Activated T-helper 1 cell treated with anti-CD3 and anti-CD28 coated beads, Interleukin-12 subunit alpha, Interleukin-12 subunit beta, Interleukin-2, Interleukin-4 antibody, amounts not matched to agents 30 ng/mL and 10 ng/mL and 1 ng/mL, durations not matched to agents 14 hours and 24 hours and 36 hours (primary cell): ENCODE results near the gene ARHGEF12. TPM values are rescaled to one million over a fixed set of nuclear protein-coding genes. Genes with fewer than 3 reads are reported as not detected.

Experiments
- DNase-seq: peaks from one replicate; pipeline ENCODE4 v3.0.0; 2021; ENCODE audit warnings: low spot score
- H3K27ac Mint-ChIP-seq: one replicate; pipeline ENCODE4 v1.8.0; 2021; ENCODE audit warnings: mild to moderate bottlenecking, mixed read lengths
- H3K27me3 Mint-ChIP-seq: one replicate; pipeline ENCODE4 v1.8.0; 2022; ENCODE audit warnings: mild to moderate bottlenecking, moderate library complexity, mixed read lengths; ENCODE audit not compliant: insufficient read depth
- H3K36me3 Mint-ChIP-seq: one replicate; pipeline ENCODE4 v1.8.0; 2021; ENCODE audit warnings: low read depth, mixed read lengths
- H3K4me1 Mint-ChIP-seq: one replicate; pipeline ENCODE4 v1.8.0; 2021; ENCODE audit warnings: low read depth, mixed read lengths
- H3K4me3 Mint-ChIP-seq: one replicate; pipeline ENCODE4 v1.8.0; 2021; ENCODE audit warnings: mild to moderate bottlenecking, moderate library complexity, mixed read lengths
- H3K9me3 Mint-ChIP-seq: one replicate; pipeline ENCODE4 v1.8.0; 2021; ENCODE audit warnings: mixed read lengths
- intact Hi-C: fragments of 100-400 bp; cut with micrococcal nuclease; formaldehyde crosslinking; loops from one replicate; pipeline ENCODE4 v1.15.1; 2024
- total RNA-seq: library from RNA; stranded (reverse); gene quantifications from 2 replicates; pipeline ENCODE4 v1.2.3, GENCODE V29; 2022

The ARHGEF12 gene
- total RNA-seq, 1 donor from 2014 or later: 26.0 TPM

DNA sequence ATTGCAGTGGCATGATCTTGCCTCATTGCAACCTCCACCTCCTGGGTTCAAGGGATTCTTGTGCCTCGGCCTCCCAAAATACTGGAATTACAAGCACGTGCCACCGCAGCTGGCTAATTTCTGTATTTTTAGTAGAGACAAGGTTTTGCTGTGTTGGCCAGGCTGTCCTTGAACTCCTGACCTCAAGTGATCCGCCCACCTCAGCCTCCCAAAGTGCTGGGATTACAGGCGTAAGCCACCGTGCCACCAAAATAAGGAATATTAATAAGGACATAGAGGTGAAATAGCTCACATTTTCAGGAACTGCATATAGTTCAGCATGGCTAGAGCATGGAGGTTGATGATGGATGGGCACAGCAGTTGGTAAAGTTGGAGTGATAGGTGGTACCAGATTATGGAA lies 21.4 kb downstream of the ARHGEF12 start:
- no peak overlapping the region for H3K4me3 Mint-ChIP-seq
- H3K4me1 Mint-ChIP-seq: no peaks in the 10 kb centered on the region
- no peak overlapping the region for H3K27ac Mint-ChIP-seq
- no peak for DNase-seq
- intact Hi-C loops: no loop called here
- peaks cover 27% of the 10 kb centered on the region for H3K27me3 Mint-ChIP-seq
- no peaks in the 10 kb centered on the region for H3K36me3 Mint-ChIP-seq
- H3K9me3 Mint-ChIP-seq: no peaks in the 10 kb centered on the region

DNA sequence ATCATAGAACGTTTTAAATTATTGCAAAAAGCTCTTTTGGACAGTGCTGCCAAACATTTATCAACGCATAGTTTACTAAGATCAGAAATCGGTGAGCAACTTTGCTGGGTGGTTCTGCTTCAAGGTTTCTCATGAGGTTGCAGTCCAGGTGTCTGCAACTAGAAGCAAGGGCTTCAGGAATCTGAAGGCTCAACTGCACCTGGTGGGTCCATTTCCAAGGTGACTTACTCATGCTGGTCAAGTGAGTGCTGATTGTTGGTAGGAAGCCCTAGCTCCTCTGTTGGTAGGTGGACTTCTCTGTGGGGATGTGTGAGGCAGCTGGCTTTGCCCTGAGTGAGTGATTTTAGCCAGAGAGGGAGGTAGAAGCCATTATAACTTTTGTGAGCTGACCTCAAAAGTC lies 22.5 kb downstream of the ARHGEF12 start:
- no peaks in the 10 kb centered on the region for H3K4me1 Mint-ChIP-seq
- intact Hi-C loops: no loop called here
- H3K9me3 Mint-ChIP-seq: no peaks in the 10 kb centered on the region
- H3K27ac Mint-ChIP-seq: no peak overlapping the region
- DNase-seq: no peak
- H3K4me3 Mint-ChIP-seq: no peak overlapping the region
- peaks cover 26% of the 10 kb centered on the region for H3K27me3 Mint-ChIP-seq
- no peaks in the 10 kb centered on the region for H3K36me3 Mint-ChIP-seq

DNA sequence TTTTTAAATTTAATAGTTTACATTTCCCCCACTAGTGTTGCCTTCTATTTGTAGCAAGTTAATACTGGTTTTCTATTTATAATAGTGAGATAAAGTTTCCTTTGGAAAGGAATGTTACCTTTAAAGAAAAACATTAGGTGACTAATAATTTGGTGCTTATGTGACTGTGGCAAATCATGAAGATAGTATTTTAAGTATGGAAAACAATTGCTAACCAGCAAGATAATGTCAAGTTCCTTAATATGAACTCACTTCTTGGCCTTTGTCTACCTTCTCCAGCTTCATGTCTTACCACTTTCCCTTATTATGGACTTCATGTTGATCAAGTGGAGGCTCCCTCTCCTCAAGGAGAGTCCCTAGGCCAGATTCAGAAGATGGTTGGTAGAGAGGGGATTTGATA lies 27.2 kb downstream of the ARHGEF12 start:
- no peaks in the 10 kb centered on the region for H3K9me3 Mint-ChIP-seq
- no peaks in the 10 kb centered on the region for H3K4me1 Mint-ChIP-seq
- peaks cover 24% of the 10 kb centered on the region for H3K27me3 Mint-ChIP-seq
- H3K36me3 Mint-ChIP-seq: no peaks in the 10 kb centered on the region
- intact Hi-C loops: no loop called here
- no peak overlapping the region for H3K27ac Mint-ChIP-seq
- H3K4me3 Mint-ChIP-seq: no peak overlapping the region
- DNase-seq: no peak

DNA sequence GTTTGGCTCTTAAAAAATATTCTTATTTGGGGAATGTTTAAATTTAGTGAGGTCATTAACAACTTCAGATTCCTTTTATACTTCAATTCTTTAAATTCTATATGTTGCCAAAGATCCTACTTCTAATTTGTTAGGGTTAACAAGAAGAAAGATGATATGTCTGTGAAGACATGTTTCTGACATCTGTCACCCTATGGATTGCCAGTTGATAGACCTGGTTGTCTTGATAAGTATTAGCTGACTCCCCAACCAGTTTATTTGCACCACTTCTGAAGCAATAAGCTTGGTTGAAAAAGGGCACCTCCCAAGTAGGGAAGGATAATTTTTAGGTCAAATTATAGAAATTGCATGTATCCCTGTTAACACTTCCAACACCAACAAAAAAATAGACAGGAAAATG lies 29.3 kb downstream of the ARHGEF12 start:
- intact Hi-C loops: no loop called here
- Mint-ChIP-seq H3K27ac (no peak overlapping the region), H3K4me3 (no peak overlapping the region), H3K4me1 (no peaks in the 10 kb centered on the region), H3K27me3 (peaks cover 35% of the 10 kb centered on the region), H3K9me3 (no peaks in the 10 kb centered on the region), H3K36me3 (no peaks in the 10 kb centered on the region)
- DNase-seq: no peak

DNA sequence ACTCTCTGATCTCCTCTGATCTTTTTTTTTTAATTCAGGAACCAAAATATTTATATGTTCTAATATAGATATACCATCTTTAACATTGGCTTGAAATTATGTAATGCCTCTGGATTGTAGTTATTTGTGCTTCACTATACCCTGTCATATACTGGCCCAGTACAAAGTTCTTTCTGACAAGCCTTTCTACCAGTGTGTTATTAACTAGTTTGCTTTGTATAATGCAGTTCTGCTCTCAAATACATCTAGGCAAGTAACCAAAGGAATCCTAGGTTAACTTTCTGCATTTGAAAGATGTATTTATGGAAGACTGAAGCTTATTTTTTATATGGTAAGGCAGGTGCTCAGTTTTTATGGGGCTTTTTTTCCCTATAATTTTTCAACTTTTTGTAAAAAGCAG lies 36.1 kb downstream of the ARHGEF12 start:
- intact Hi-C loops: no loop called here
- H3K9me3 Mint-ChIP-seq: no peaks in the 10 kb centered on the region
- no peak for DNase-seq
- H3K27ac Mint-ChIP-seq: no peak overlapping the region
- H3K27me3 Mint-ChIP-seq: peaks cover 13% of the 10 kb centered on the region
- no peak overlapping the region for H3K4me3 Mint-ChIP-seq
- no peaks in the 10 kb centered on the region for H3K4me1 Mint-ChIP-seq
- no peaks in the 10 kb centered on the region for H3K36me3 Mint-ChIP-seq

DNA sequence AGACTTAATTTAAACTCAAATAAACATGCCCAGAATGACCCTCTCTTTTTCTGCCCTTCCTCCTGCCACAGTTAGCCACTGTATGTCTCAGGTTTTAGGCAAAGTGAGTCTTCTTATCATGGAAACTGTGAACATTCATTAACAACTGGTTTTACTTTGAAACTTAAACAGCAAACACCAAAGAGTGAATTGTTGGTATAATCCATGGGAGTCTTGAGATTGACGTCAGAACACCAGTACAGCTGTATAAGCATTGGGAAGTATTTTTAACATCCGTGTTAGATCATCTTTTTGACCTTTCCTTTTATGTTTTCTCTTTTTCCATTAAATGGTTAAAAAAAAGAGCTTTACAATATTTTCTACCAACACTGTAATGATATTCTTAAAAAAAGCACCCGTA lies 38.9 kb downstream of the ARHGEF12 start:
- peaks cover 3% of the 10 kb centered on the region for H3K36me3 Mint-ChIP-seq
- H3K4me1 Mint-ChIP-seq: peaks cover 5% of the 10 kb centered on the region
- no peak overlapping the region for H3K4me3 Mint-ChIP-seq
- intact Hi-C loops: no loop called here
- peaks cover 14% of the 10 kb centered on the region for H3K27me3 Mint-ChIP-seq
- H3K9me3 Mint-ChIP-seq: peaks cover 12% of the 10 kb centered on the region
- H3K27ac Mint-ChIP-seq: no peak overlapping the region
- DNase-seq: no peak

DNA sequence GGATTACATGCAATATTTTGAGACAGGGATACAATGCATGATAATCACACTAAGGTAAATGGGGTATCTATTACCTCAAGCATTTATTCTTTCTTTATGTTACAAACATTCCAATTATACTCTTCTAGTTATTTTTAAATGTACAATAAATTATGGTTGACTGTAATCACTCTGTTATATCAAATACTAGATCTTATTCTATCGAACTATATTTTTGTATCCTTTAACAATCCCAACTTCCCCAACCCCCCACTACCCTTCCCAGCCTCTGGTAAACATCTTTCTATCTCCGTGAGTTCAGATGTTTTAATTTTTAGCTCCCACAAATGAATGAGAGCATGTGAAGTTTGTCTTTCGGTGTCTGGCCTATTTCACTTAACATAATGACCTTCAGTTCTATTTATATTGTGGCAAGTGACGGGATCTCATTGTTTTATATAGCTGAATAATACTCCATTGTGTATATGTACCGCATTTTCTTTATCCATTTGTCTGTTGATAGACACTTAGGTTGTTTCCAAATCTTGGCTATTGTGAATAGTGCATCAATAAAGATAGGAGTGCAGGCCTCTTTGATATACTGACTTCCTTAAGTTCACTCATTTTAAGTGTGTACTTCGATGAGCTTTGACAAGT lies 40.5 kb downstream of the ARHGEF12 start:
- Mint-ChIP-seq H3K36me3 (peaks cover 3% of the 10 kb centered on the region), H3K4me1 (peaks cover 5% of the 10 kb centered on the region), H3K27me3 (peaks cover 21% of the 10 kb centered on the region), H3K9me3 (peaks cover 12% of the 10 kb centered on the region), H3K4me3 (no peak overlapping the region), H3K27ac (no peak overlapping the region)
- intact Hi-C loops: no loop called here
- DNase-seq: no peak

DNA sequence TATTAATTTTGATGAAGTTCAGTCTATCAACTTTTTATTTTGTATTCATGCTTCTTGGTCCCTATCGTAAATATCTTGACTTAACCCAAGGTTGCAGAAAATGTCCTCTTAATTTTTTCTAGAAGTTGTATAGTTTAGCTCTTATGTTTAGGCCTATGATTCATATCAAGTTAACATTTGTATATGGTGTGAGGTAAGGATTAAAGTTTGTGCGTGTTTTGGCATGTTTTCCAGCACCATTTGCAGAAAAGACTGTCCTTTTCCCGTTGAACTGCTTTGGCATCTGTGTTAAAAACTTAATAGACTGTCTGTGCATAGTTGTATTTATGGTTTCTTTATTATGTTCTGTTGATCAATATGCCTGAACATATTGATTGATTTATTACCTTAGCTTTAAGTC lies 42.3 kb downstream of the ARHGEF12 start:
- Mint-ChIP-seq H3K27ac (no peak overlapping the region), H3K27me3 (peaks cover 22% of the 10 kb centered on the region), H3K36me3 (peaks cover 3% of the 10 kb centered on the region), H3K4me1 (peaks cover 5% of the 10 kb centered on the region), H3K9me3 (peaks cover 12% of the 10 kb centered on the region), H3K4me3 (no peak overlapping the region)
- intact Hi-C loops: no loop called here
- DNase-seq: no peak

DNA sequence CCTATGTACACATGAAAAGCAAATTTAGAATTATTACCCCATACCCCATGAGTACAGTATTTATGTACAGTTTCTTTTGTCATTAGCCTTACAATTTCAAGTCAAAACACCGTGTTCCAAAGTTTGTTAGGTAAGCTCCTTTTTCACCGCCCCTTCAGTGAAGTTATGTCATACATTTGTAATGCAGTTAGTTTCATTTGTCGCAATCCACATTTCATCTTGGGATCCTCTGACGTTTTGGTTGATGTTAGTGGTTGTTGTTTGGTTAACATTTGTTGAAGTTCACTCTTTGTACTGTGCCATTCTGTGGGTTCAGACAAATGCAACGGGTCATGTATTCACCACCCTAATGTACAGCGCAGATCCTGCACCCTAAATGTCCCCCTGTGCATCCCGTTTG lies 45.2 kb downstream of the ARHGEF12 start:
- H3K27ac Mint-ChIP-seq: no peak overlapping the region
- H3K9me3 Mint-ChIP-seq: peaks cover 12% of the 10 kb centered on the region
- H3K36me3 Mint-ChIP-seq: peaks cover 3% of the 10 kb centered on the region
- peaks cover 33% of the 10 kb centered on the region for H3K27me3 Mint-ChIP-seq
- intact Hi-C loops: no loop called here
- H3K4me3 Mint-ChIP-seq: no peak overlapping the region
- peaks cover 5% of the 10 kb centered on the region for H3K4me1 Mint-ChIP-seq
- DNase-seq: no peak

DNA sequence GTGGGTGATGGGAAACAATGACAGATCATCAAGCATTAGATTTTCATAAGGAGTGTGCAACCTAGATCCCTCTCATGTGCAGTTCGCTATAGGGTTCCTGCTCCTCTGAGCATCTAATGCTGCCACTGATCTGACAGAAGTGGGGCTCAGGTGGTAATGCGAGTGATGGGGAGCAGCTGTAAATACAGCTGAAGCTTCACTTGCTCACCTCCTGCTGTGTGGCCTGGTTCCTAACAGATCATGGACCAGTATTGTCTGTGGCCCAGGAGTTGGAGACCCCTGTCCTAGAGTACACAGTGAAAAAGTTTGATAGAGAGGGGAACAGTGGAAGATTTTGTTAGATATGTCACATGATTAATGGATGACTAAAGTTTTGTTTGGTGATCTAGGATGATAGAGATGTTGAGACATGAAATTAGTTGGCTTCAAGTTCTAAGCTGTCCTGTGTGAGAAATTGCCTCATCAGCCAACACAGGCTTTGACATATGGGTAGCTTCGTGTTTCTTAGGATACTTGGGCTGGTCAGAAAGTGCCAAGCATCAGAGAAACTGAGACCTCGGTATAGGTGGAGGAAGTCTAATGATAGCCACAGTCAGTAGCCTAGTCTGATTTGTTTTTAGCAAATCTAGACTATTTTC lies 47.4 kb downstream of the ARHGEF12 start:
- Mint-ChIP-seq H3K36me3 (no peaks in the 10 kb centered on the region), H3K4me3 (no peak overlapping the region)
- intact Hi-C loops: no loop called here

DNA sequence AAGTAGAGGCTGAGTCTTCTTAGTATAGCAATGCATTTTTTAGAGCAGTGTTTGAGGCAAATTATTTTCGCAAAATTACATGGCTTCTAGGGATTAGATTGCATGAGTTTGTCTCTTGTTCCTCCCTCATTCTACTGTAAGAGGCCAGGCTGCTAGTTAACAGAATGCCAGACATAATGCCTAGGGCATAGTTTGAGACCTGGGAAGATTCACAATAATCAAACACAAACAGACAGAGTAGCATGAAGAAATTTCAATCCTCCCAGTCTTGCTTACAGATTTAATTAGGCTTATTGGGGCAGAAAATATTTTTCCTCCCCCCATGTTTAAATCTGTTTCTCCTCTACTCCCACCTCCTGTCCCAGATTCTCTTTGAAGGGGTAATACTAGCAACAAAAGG lies 48.3 kb downstream of the ARHGEF12 start:
- Mint-ChIP-seq H3K9me3 (no peaks in the 10 kb centered on the region), H3K36me3 (no peaks in the 10 kb centered on the region), H3K27ac (no peak overlapping the region), H3K4me1 (peaks cover 5% of the 10 kb centered on the region), H3K27me3 (peaks cover 33% of the 10 kb centered on the region), H3K4me3 (no peak overlapping the region)
- intact Hi-C loops: no loop called here
- DNase-seq: no peak

More for the DNA sequence above, 47.4 kb downstream of the ARHGEF12 start:
- DNase-seq: no peak
- peaks cover 35% of the 10 kb centered on the region for H3K27me3 Mint-ChIP-seq
- H3K4me1 Mint-ChIP-seq: peaks cover 5% of the 10 kb centered on the region
- no peak overlapping the region for H3K27ac Mint-ChIP-seq
- H3K9me3 Mint-ChIP-seq: peaks cover 3% of the 10 kb centered on the region

DNA sequence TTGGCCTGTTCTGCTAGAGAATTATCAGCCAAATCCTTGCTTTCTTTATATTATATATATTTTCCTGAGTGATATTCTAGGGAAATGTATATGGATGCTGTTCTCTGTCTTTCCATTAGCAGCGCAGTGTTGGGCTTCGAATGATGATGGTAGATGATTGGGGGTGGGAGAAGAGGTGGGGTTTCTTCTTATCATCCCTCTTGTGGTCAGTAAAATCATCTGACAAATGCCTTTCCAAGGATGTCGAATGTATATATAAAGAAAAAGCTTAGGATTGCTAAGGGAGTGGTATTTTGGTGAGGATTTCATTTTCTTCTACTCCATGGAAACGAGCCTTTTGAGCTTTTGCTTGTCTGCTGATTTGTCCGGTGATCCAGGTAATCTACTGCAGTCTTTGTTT lies 48.9 kb downstream of the ARHGEF12 start:
- Mint-ChIP-seq H3K27ac (no peak overlapping the region), H3K27me3 (peaks cover 29% of the 10 kb centered on the region), H3K9me3 (peaks cover 5% of the 10 kb centered on the region), H3K36me3 (no peaks in the 10 kb centered on the region), H3K4me1 (no peaks in the 10 kb centered on the region), H3K4me3 (no peak overlapping the region)
- intact Hi-C loops: no loop called here
- no peak for DNase-seq

DNA sequence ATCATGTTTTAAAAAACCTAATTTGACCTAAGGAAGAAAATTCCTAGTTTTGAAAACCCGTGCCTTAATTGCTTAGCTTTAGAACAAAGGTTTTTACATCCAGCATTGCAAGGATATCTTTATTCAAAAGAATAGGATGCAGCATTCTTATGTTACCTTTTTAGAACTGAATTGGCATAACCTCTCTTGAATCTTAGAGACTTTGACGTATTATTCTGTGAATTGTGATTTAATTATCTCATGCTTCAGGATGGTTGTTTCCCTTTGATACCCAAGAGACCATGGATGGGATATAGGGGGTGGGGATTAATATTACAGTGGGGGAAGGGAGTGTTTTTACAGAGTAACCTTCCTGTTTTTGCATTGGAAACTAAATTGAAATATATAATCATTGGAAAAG lies 49.4 kb downstream of the ARHGEF12 start:
- intact Hi-C loops: no loop called here
- Mint-ChIP-seq H3K4me1 (no peaks in the 10 kb centered on the region), H3K4me3 (no peak overlapping the region), H3K36me3 (peaks cover 1% of the 10 kb centered on the region), H3K27ac (no peak overlapping the region), H3K27me3 (peaks cover 29% of the 10 kb centered on the region), H3K9me3 (peaks cover 8% of the 10 kb centered on the region)
- no peak for DNase-seq

DNA sequence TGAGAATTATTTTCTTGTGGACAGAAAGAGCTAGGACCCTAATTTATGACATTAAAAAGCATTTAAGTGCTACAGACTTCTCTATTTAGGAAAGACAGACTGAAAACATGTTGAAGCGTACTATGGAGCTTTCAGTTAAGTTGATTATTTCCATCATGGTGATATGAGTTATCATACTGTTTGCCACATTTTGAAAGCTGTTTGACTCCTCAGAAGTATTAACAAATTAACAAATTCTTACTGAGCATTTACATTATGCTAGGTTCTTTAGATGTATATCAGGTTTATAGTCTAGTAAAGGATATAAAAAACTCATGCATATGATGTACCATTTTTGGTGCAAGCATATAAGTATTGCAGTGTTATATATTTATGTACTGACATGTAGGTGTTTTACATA lies 50.1 kb downstream of the ARHGEF12 start:
- no peak for DNase-seq
- Mint-ChIP-seq H3K27ac (no peak overlapping the region), H3K4me1 (no peaks in the 10 kb centered on the region), H3K36me3 (peaks cover 1% of the 10 kb centered on the region), H3K4me3 (no peak overlapping the region), H3K9me3 (peaks cover 8% of the 10 kb centered on the region), H3K27me3 (peaks cover 29% of the 10 kb centered on the region)
- intact Hi-C loops: no loop called here
